HPDE6-E6E7 (cell line): ENCODE data around the gene ACTR3C.
"Not testable (repeated sequence)": the region's sequence is repeated elsewhere in the genome, so short reads cannot be mapped to it uniquely, and the experiment has no call there.

Experiments
- DNase-seq: peaks from one replicate; pipeline ENCODE4 v3.0.0; 2011; ENCODE audit warnings: missing footprints; ENCODE audit errors: extremely low spot score

Gene ACTR3C

GRCh38 chr7:150336746-150337145 lies 13.4 kb upstream of the ACTR3C start:
- DNase-seq, result no peak

- DNase-seq, result no peak
Observed at GRCh38 chr7:150335774-150336112, 12.4 kb upstream of the ACTR3C start.

GRCh38 chr7:150335108-150335773 lies 11.9 kb upstream of the ACTR3C start:
- no peak for DNase-seq

GRCh38 chr7:150334108-150334507 lies 10.8 kb upstream of the ACTR3C start:
- no peak for DNase-seq

- DNase-seq, result no peak
Observed at GRCh38 chr7:150333659-150334058, 10.3 kb upstream of the ACTR3C start.

- DNase-seq, result no peak
Observed at GRCh38 chr7:150332852-150333635, 9.7 kb upstream of the ACTR3C start.

GRCh38 chr7:150330211-150330885 lies 7.0 kb upstream of the ACTR3C start:
- DNase-seq, result no peak

GRCh38 chr7:150329331-150330120 lies 6.2 kb upstream of the ACTR3C start:
- DNase-seq, result no peak

- no peak for DNase-seq
Observed at GRCh38 chr7:150327308-150327707, 4.0 kb upstream of the ACTR3C start.

GRCh38 chr7:150326657-150327268 lies 3.4 kb upstream of the ACTR3C start:
- no peak for DNase-seq

GRCh38 chr7:150325901-150326300 lies 2.6 kb upstream of the ACTR3C start:
- DNase-seq, result no peak

GRCh38 chr7:150325110-150325611 lies 1.8 kb upstream of the ACTR3C start:
- DNase-seq, result no peak

- DNase-seq, result no peak
Observed at GRCh38 chr7:150324373-150324961, 1.1 kb upstream of the ACTR3C start.

- DNase-seq, result no peak
Observed at GRCh38 chr7:150323682-150324372, 482 bp upstream of the ACTR3C start.

GRCh38 chr7:150322114-150322832 lies 1.1 kb downstream of the ACTR3C start:
- no peak for DNase-seq

- DNase-seq, result no peak
Observed at GRCh38 chr7:150321788-150322113, 1.6 kb downstream of the ACTR3C start.

- DNase-seq, result no peak
Observed at GRCh38 chr7:150317748-150318444, 5.4 kb downstream of the ACTR3C start.

GRCh38 chr7:150316987-150317386 lies 6.4 kb downstream of the ACTR3C start:
- DNase-seq, result not testable (repeated sequence)

- no peak for DNase-seq
Observed at GRCh38 chr7:150314639-150315239, 8.6 kb downstream of the ACTR3C start.
